Measurements from ENCODE around the gene MRC1.

DNA sequence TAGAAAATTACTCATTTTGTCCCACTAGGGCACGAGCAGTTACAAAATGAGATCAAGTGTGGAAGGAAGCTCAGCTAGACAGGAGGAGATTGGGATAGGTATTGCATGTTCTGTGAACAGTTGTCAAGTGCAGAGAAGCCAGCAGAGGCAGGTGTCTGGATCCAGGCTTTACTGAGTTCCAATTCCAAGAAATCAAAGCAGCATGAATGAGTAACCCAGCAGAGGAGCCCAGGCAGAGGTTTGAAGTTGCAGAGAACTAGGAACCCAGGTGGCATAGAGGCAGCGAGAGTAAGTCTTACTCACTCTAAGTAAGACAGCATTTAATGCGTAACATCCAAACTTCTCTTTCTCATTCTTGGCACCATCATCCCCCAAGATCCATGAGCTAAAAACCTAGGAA, 11.8 kb downstream of the MRC1 start:
- TF ChIP-seq, protein P1, sequence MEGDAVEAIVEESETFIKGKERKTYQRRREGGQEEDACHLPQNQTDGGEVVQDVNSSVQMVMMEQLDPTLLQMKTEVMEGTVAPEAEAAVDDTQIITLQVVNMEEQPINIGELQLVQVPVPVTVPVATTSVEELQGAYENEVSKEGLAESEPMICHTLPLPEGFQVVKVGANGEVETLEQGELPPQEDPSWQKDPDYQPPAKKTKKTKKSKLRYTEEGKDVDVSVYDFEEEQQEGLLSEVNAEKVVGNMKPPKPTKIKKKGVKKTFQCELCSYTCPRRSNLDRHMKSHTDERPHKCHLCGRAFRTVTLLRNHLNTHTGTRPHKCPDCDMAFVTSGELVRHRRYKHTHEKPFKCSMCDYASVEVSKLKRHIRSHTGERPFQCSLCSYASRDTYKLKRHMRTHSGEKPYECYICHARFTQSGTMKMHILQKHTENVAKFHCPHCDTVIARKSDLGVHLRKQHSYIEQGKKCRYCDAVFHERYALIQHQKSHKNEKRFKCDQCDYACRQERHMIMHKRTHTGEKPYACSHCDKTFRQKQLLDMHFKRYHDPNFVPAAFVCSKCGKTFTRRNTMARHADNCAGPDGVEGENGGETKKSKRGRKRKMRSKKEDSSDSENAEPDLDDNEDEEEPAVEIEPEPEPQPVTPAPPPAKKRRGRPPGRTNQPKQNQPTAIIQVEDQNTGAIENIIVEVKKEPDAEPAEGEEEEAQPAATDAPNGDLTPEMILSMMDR (IDR thresholded peaks at IDR 0.05; ENCODE audit: insufficient read depth, low read length), result no peak
- no peak for TF ChIP-seq POLR2AphosphoS5 (IDR thresholded peaks at IDR 0.05; ENCODE audit: low read depth)
- TF ChIP-seq, protein P2, sequence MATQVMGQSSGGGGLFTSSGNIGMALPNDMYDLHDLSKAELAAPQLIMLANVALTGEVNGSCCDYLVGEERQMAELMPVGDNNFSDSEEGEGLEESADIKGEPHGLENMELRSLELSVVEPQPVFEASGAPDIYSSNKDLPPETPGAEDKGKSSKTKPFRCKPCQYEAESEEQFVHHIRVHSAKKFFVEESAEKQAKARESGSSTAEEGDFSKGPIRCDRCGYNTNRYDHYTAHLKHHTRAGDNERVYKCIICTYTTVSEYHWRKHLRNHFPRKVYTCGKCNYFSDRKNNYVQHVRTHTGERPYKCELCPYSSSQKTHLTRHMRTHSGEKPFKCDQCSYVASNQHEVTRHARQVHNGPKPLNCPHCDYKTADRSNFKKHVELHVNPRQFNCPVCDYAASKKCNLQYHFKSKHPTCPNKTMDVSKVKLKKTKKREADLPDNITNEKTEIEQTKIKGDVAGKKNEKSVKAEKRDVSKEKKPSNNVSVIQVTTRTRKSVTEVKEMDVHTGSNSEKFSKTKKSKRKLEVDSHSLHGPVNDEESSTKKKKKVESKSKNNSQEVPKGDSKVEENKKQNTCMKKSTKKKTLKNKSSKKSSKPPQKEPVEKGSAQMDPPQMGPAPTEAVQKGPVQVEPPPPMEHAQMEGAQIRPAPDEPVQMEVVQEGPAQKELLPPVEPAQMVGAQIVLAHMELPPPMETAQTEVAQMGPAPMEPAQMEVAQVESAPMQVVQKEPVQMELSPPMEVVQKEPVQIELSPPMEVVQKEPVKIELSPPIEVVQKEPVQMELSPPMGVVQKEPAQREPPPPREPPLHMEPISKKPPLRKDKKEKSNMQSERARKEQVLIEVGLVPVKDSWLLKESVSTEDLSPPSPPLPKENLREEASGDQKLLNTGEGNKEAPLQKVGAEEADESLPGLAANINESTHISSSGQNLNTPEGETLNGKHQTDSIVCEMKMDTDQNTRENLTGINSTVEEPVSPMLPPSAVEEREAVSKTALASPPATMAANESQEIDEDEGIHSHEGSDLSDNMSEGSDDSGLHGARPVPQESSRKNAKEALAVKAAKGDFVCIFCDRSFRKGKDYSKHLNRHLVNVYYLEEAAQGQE (IDR thresholded peaks at IDR 0.05; ENCODE audit: insufficient replicate concordance, low read depth), result no peak
- no peak for TF ChIP-seq SPI1 (IDR thresholded peaks at IDR 0.05; ENCODE audit: borderline replicate concordance, low read depth)
- TF ChIP-seq GABPA (IDR thresholded peaks at IDR 0.05; ENCODE audit: low read depth), result no peak
